Liver (tissue), 9 donors: ENCODE results near the gene NUP214. TPM values are rescaled to one million over a fixed set of nuclear protein-coding genes. Genes with fewer than 3 reads are reported as not detected.

Source experiments
- DNase-seq: peaks from one replicate; pipeline ENCODE4 v3.0.0-alpha.2; 2017; ENCODE audit warnings: low spot score
- H3K27ac ChIP-seq, 2 donors: one replicate each; pipeline ENCODE4 v1.7.0; 2013; ENCODE audit warnings: inconsistent platforms in 2 of 2, low read length in 2 of 2, control low read depth in 1 of 2, low read depth in 1 of 2, mild to moderate bottlenecking in 1 of 2
- H3K27me3 ChIP-seq, 4 donors: one replicate each; pipeline versions ENCODE4 v1.6.1 to v1.7.0; 2013; ENCODE audit warnings: low read length in 3 of 4, inconsistent platforms in 1 of 4, mild to moderate bottlenecking in 1 of 4, moderate library complexity in 1 of 4; ENCODE audit not compliant: control insufficient read depth in 4 of 4, insufficient read depth in 4 of 4
- H3K36me3 ChIP-seq, 4 donors: one replicate each; pipeline versions ENCODE4 v1.6.1 to v1.7.0; 2013; ENCODE audit warnings: low read length in 3 of 4, mild to moderate bottlenecking in 3 of 4, low read depth in 1 of 4, moderate library complexity in 1 of 4; ENCODE audit not compliant: control insufficient read depth in 4 of 4, insufficient read depth in 3 of 4
- H3K4me1 ChIP-seq, 4 donors: one replicate each; pipeline versions ENCODE4 v1.6.1 to v1.7.0; 2013; ENCODE audit warnings: low read length in 3 of 4, mild to moderate bottlenecking in 3 of 4, moderate library complexity in 1 of 4; ENCODE audit not compliant: control insufficient read depth in 4 of 4, insufficient read depth in 4 of 4
- H3K4me3 ChIP-seq, 3 donors: one replicate each; pipeline versions ENCODE4 v1.6.1 to v1.7.0; 2013; ENCODE audit warnings: low read length in 3 of 3, control low read depth in 1 of 3, low read depth in 1 of 3, mild to moderate bottlenecking in 1 of 3
- H3K9ac ChIP-seq, 2 donors: one replicate each; pipeline ENCODE4 v1.7.0; 2013; ENCODE audit warnings: low read length in 2 of 2, mild to moderate bottlenecking in 2 of 2, moderate library complexity in 2 of 2, control low read depth in 1 of 2, low read depth in 1 of 2
- H3K9me3 ChIP-seq, 4 donors: one replicate each; pipeline versions ENCODE4 v1.6.1 to v1.7.0; 2013; ENCODE audit warnings: low read length in 3 of 4; ENCODE audit not compliant: control insufficient read depth in 4 of 4
- EGR1 ChIP-seq, 2 donors: IDR thresholded peaks; 2 replicates each; pipeline ENCODE4 v1.6.1; 2016 to 2018; ENCODE audit warnings: antibody characterized with exemption in 2 of 2, low read depth in 2 of 2
- FOXA1 ChIP-seq: IDR thresholded peaks from 2 replicates; pipeline ENCODE4 v1.6.1; 2016; ENCODE audit warnings: antibody characterized with exemption
- FOXA2 ChIP-seq: IDR thresholded peaks from 2 replicates; pipeline ENCODE4 v1.6.1; 2016; ENCODE audit warnings: antibody characterized with exemption
- GABPA ChIP-seq, 2 donors: IDR thresholded peaks in 1 of 2; conservative IDR thresholded peaks in 1 of 2; 2 replicates each; pipeline ENCODE4 v1.6.1; 2016; ENCODE audit warnings: antibody characterized with exemption in 2 of 2, mild to moderate bottlenecking in 1 of 2, moderate library complexity in 1 of 2
- HNF4A ChIP-seq, 2 donors: conservative IDR thresholded peaks; 2 replicates each; pipeline ENCODE4 v1.6.1; 2016; ENCODE audit warnings: antibody characterized with exemption in 2 of 2, mild to moderate bottlenecking in 2 of 2
- HNF4G ChIP-seq: IDR thresholded peaks from 2 replicates; pipeline ENCODE4 v1.6.1; 2016; ENCODE audit warnings: antibody characterized with exemption
- JUND ChIP-seq, 2 donors: IDR thresholded peaks; 2 replicates each; pipeline ENCODE4 v1.6.1; 2016; ENCODE audit warnings: antibody characterized with exemption in 2 of 2
- NR2F2 ChIP-seq: IDR thresholded peaks from 2 replicates; pipeline ENCODE4 v1.6.1; 2016; ENCODE audit warnings: antibody characterized with exemption
- RAD21 ChIP-seq, 2 donors: IDR thresholded peaks; 2 replicates each; pipeline ENCODE4 v1.6.1; 2016; ENCODE audit warnings: antibody characterized with exemption in 2 of 2, mild to moderate bottlenecking in 2 of 2
- RXRA ChIP-seq, 2 donors: IDR thresholded peaks; 2 replicates each; pipeline ENCODE4 v1.6.1; 2017 to 2018; ENCODE audit warnings: antibody characterized with exemption in 2 of 2, mild to moderate bottlenecking in 1 of 2
- SP1 ChIP-seq: IDR thresholded peaks from 2 replicates; pipeline ENCODE4 v1.6.1; 2018; ENCODE audit warnings: antibody characterized with exemption, mild to moderate bottlenecking
- TAF1 ChIP-seq: conservative IDR thresholded peaks from 2 replicates; pipeline ENCODE4 v1.6.1; 2016; ENCODE audit warnings: antibody characterized with exemption, mild to moderate bottlenecking
- YY1 ChIP-seq: IDR thresholded peaks from 2 replicates; pipeline ENCODE4 v1.6.1; 2016; ENCODE audit warnings: antibody characterized with exemption, mild to moderate bottlenecking
- WGBS: extraction: QIAGEN DNeasy Blood & Tissue Kit; methylation state at CpG from one replicate; pipeline ENCODE4 v1.1.7; 2013; 5-methylcytosine and 5-hydroxymethylcytosine counted together
- polyA plus RNA-seq, 2 donors: library from polyadenylated mRNA; stranded (reverse) in 1 of 2; unstranded in 1 of 2; fragments of 200-250 nt in 1 of 2; fragments of >200 nt in 1 of 2; fragmentation: Nextera tagmentation in 1 of 2; extraction: Ambion mirVana in 1 of 2; gene quantifications; one replicate each; pipeline versions ENCODE4 v1.2.1 to v1.2.3, GENCODE V29; 2013 to 2015
- total RNA-seq, 2 donors: library from RNA; depleted of rRNA; stranded (reverse); fragments of >200 nt; gene quantifications; one replicate each; pipeline ENCODE4 v1.2.3, GENCODE V29; 2014
- TF ChIP-seq, protein P1 (sequence below): IDR thresholded peaks from 2 replicates; pipeline ENCODE4 v1.6.1; 2016; ENCODE audit warnings: antibody characterized with exemption
- TF ChIP-seq, protein P2 (sequence below): IDR thresholded peaks from 2 replicates; pipeline ENCODE4 v1.6.1; 2016; ENCODE audit warnings: antibody characterized with exemption
- TF ChIP-seq, protein P3 (sequence below): IDR thresholded peaks from 2 replicates; pipeline ENCODE4 v1.6.1; 2016; ENCODE audit warnings: antibody characterized with exemption
- TF ChIP-seq, protein P4 (sequence below): fragments of 150-350 bp; IDR thresholded peaks from 2 replicates; pipeline ENCODE4 v1.5.1; 2017; ENCODE audit warnings: improper control_type of control experiment, low read depth, low read length; ENCODE audit not compliant: missing input control
- TF ChIP-seq, protein P5 (sequence below): IDR thresholded peaks from 2 replicates; pipeline ENCODE4 v1.6.1; 2016; ENCODE audit warnings: antibody characterized with exemption, mild to moderate bottlenecking
- donor health status: healthy.
- donor health status: healthy.
- donor health status: healthy.
- donor health status: healthy.
- donor health status: healthy.

Gene NUP214
- total and polyA plus RNA-seq, 4 donors: 8.8 to 19.5 (median 16.5) TPM

DNA sequence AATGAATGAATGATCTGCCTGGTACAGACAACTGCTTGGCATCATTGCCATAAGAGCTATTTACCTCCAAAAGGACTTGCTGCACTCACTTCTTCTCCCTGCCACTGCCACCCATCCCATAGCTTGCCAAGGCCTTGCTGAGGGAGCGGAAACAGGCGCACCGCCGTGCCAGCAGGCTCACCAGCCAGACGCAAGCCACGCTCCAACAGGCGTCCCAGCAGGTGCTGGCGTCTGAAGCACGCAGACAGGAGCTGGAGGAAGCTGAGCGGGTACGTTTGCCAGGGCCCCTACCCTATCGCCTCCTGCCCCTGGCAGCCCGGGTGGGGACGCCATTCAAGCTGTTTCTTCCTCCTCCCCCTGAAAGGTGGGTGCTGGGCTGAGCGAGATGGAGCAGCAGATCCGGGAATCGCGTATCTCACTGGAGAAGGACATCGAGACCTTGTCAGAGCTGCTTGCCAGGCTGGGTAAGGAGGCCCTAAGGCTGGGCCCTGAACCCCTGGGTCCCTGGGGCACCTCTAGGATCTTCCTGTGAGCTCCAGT lies 38.0 kb upstream of the NUP214 start:
- H3K27ac ChIP-seq: no peak overlapping the region
- H3K9ac ChIP-seq: no peak overlapping the region
- H3K4me3 ChIP-seq: no peak overlapping the region
- H3K36me3 ChIP-seq: no peaks in the 10 kb centered on the region
- H3K4me1 ChIP-seq: no peaks in the 10 kb centered on the region
- 89% methylated on average over 19 of the region's 19 CpGs for WGBS
- no peaks in the 10 kb centered on the region for H3K27me3 ChIP-seq
- H3K9me3 ChIP-seq: no peaks in the 10 kb centered on the region
- DNase-seq: no peak
- TF ChIP-seq, protein P1, sequence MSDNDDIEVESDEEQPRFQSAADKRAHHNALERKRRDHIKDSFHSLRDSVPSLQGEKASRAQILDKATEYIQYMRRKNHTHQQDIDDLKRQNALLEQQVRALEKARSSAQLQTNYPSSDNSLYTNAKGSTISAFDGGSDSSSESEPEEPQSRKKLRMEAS: no peak
- TF ChIP-seq, protein P2, sequence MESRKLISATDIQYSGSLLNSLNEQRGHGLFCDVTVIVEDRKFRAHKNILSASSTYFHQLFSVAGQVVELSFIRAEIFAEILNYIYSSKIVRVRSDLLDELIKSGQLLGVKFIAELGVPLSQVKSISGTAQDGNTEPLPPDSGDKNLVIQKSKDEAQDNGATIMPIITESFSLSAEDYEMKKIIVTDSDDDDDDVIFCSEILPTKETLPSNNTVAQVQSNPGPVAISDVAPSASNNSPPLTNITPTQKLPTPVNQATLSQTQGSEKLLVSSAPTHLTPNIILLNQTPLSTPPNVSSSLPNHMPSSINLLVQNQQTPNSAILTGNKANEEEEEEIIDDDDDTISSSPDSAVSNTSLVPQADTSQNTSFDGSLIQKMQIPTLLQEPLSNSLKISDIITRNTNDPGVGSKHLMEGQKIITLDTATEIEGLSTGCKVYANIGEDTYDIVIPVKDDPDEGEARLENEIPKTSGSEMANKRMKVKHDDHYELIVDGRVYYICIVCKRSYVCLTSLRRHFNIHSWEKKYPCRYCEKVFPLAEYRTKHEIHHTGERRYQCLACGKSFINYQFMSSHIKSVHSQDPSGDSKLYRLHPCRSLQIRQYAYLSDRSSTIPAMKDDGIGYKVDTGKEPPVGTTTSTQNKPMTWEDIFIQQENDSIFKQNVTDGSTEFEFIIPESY: no peak
- TF ChIP-seq, protein P3, sequence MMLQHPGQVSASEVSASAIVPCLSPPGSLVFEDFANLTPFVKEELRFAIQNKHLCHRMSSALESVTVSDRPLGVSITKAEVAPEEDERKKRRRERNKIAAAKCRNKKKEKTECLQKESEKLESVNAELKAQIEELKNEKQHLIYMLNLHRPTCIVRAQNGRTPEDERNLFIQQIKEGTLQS: no peak
- no peak for TF ChIP-seq GABPA (IDR thresholded peaks at IDR 0.05 in 1 of 2, conservative IDR thresholded peaks at IDR 0.05 in 1 of 2)
- TF ChIP-seq HNF4G: no peak
- TF ChIP-seq NR2F2: no peak
- TF ChIP-seq RAD21 (IDR thresholded peaks at IDR 0.05): no peak
- no peak for TF ChIP-seq TAF1
- no peak for TF ChIP-seq HNF4A (conservative IDR thresholded peaks at IDR 0.05)
- TF ChIP-seq, protein P4, sequence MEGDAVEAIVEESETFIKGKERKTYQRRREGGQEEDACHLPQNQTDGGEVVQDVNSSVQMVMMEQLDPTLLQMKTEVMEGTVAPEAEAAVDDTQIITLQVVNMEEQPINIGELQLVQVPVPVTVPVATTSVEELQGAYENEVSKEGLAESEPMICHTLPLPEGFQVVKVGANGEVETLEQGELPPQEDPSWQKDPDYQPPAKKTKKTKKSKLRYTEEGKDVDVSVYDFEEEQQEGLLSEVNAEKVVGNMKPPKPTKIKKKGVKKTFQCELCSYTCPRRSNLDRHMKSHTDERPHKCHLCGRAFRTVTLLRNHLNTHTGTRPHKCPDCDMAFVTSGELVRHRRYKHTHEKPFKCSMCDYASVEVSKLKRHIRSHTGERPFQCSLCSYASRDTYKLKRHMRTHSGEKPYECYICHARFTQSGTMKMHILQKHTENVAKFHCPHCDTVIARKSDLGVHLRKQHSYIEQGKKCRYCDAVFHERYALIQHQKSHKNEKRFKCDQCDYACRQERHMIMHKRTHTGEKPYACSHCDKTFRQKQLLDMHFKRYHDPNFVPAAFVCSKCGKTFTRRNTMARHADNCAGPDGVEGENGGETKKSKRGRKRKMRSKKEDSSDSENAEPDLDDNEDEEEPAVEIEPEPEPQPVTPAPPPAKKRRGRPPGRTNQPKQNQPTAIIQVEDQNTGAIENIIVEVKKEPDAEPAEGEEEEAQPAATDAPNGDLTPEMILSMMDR: no peak
- TF ChIP-seq, protein P5, sequence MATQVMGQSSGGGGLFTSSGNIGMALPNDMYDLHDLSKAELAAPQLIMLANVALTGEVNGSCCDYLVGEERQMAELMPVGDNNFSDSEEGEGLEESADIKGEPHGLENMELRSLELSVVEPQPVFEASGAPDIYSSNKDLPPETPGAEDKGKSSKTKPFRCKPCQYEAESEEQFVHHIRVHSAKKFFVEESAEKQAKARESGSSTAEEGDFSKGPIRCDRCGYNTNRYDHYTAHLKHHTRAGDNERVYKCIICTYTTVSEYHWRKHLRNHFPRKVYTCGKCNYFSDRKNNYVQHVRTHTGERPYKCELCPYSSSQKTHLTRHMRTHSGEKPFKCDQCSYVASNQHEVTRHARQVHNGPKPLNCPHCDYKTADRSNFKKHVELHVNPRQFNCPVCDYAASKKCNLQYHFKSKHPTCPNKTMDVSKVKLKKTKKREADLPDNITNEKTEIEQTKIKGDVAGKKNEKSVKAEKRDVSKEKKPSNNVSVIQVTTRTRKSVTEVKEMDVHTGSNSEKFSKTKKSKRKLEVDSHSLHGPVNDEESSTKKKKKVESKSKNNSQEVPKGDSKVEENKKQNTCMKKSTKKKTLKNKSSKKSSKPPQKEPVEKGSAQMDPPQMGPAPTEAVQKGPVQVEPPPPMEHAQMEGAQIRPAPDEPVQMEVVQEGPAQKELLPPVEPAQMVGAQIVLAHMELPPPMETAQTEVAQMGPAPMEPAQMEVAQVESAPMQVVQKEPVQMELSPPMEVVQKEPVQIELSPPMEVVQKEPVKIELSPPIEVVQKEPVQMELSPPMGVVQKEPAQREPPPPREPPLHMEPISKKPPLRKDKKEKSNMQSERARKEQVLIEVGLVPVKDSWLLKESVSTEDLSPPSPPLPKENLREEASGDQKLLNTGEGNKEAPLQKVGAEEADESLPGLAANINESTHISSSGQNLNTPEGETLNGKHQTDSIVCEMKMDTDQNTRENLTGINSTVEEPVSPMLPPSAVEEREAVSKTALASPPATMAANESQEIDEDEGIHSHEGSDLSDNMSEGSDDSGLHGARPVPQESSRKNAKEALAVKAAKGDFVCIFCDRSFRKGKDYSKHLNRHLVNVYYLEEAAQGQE: no peak
- no peak for TF ChIP-seq FOXA2
- no peak for TF ChIP-seq JUND (IDR thresholded peaks at IDR 0.05)
- TF ChIP-seq FOXA1: no peak
- no peak for TF ChIP-seq SP1
- TF ChIP-seq YY1: no peak
- TF ChIP-seq EGR1 (IDR thresholded peaks at IDR 0.05; ENCODE audit: low read depth in 2 of 2): no peak
- TF ChIP-seq RXRA (IDR thresholded peaks at IDR 0.05): no peak
